MCF 10A (cell line): ENCODE results near the gene GAPVD1. TPM values are rescaled to one million over a fixed set of nuclear protein-coding genes. Genes with fewer than 3 reads are reported as not detected.

Source experiments
- BruUV-seq: library from RNA; stranded (reverse); fragments of 400-500 nt; replicated peaks from 2 replicates; lab custom pipeline; 2021; lab: Mats Ljungman, UMichigan
- CTCF ChIA-PET: fragments of 300-600 bp; sonication (Branson Sonifier 250); formaldehyde crosslinking; extraction: SDS; loops from one replicate; lab custom pipeline; 2021; ENCODE audit warnings: antibody characterized with exemption, inconsistent platforms; lab: Yijun Ruan, JAX
- POLR2A ChIA-PET: fragments of 300-600, 350-650 bp; sonication (Branson Sonifier 250); formaldehyde crosslinking; extraction: SDS; loops from one replicate; lab custom pipeline; 2020; ENCODE audit warnings: antibody characterized with exemption, inconsistent platforms; lab: Yijun Ruan, JAX
- DNase-seq: peaks from one replicate; pipeline ENCODE4 v3.0.0-alpha.2; 2018; ENCODE audit not compliant: unreplicated experiment
- H3K27ac Mint-ChIP-seq: one replicate; pipeline ENCODE4 v1.8.0; 2022; ENCODE audit warnings: mild to moderate bottlenecking, low read depth, mixed read lengths; ENCODE audit not compliant: unreplicated experiment
- H3K27me3 Mint-ChIP-seq: one replicate; pipeline ENCODE4 v1.8.0; 2022; ENCODE audit warnings: mixed read lengths; ENCODE audit not compliant: insufficient read depth, unreplicated experiment
- H3K36me3 Mint-ChIP-seq: one replicate; pipeline ENCODE4 v1.8.0; 2022; ENCODE audit warnings: mild to moderate bottlenecking, moderate library complexity, mixed read lengths; ENCODE audit not compliant: insufficient read depth, unreplicated experiment
- H3K4me1 Mint-ChIP-seq: one replicate; pipeline ENCODE4 v1.8.0; 2022; ENCODE audit warnings: mixed read lengths; ENCODE audit not compliant: insufficient read depth, unreplicated experiment
- H3K4me3 Mint-ChIP-seq: one replicate; pipeline ENCODE4 v1.8.0; 2022; ENCODE audit warnings: mild to moderate bottlenecking, moderate library complexity, mixed read lengths; ENCODE audit not compliant: unreplicated experiment
- H3K9me3 Mint-ChIP-seq: one replicate; pipeline ENCODE4 v1.8.0; 2022; ENCODE audit warnings: mixed read lengths; ENCODE audit not compliant: unreplicated experiment
- CTCF ChIP-seq: fragments of 200-600 bp; IDR thresholded peaks from one replicate; pipeline ENCODE4 v1.8.0; 2022; ENCODE audit warnings: antibody characterized with exemption, mild to moderate bottlenecking; ENCODE audit not compliant: unreplicated experiment
- intact Hi-C: fragments of 100-400 bp; cut with micrococcal nuclease; formaldehyde crosslinking; loops from 2 replicates; pipeline ENCODE4 v1.14.1; 2022
- total RNA-seq: library from RNA; stranded (reverse); gene quantifications from 2 replicates; pipeline ENCODE4 v1.2.3, GENCODE V29; 2022

The GAPVD1 gene
- total RNA-seq, 1 experiment from 2014 or later, result 46.2 TPM

- no peak overlapping the region for H3K27ac Mint-ChIP-seq
These were observed 139.4 kb downstream of the GAPVD1 start for GRCh38 chr9:125400725-125401716.

DNA sequence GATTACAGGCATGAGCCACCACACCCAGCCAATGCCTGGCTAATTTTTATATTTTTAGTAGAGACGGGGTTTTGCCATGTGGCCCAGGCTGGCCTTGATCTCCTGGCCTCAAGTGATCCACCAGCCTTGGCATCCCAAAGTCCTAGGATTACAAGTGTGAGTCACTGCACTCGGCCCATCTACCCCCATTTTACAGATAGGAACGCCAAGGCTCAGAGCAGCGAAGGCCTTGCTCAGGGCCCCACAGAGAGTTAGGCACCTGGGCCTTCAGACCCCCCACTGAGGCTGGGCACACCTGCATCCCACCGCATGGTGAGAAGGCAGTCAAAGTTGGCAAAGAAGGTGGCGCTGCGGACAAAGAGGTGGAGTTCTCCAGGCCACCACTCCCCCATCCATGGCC is 143.1 kb downstream of the GAPVD1 start:
- ChIA-PET CTCF (no interaction called here), POLR2A (no interaction called here)
- Mint-ChIP-seq H3K36me3 (peaks cover 6% of the 10 kb centered on the region), H3K4me1 (peaks cover 9% of the 10 kb centered on the region), H3K4me3 (no peak overlapping the region), H3K27me3 (peaks cover 7% of the 10 kb centered on the region), H3K9me3 (no peaks in the 10 kb centered on the region), H3K27ac (no peak overlapping the region)
- no peak for DNase-seq
- BruUV-seq, result no TSS peak
- no peak for TF ChIP-seq CTCF
- intact Hi-C loops, result loop anchor here (5.0 kb wide), 1 partner anchor 1088 kb away; no protein-coding TSS in a partner anchor

More at GRCh38 chr9:125400725-125401716, 139.4 kb downstream of the GAPVD1 start:
- Mint-ChIP-seq H3K9me3 (no peaks in the 10 kb centered on the region), H3K4me1 (peaks cover 3% of the 10 kb centered on the region), H3K4me3 (no peak overlapping the region), H3K27me3 (no peaks in the 10 kb centered on the region), H3K36me3 (peaks cover 6% of the 10 kb centered on the region)
- no TSS peak for BruUV-seq
- CTCF ChIA-PET, result interaction anchor here (0.5 to 1.6 kb wide), 5 partner anchors 8 to 1157 kb away, joined by 3 to 4 read pairs (median 3); no protein-coding TSS in a partner anchor
- POLR2A ChIA-PET, result interaction anchor here (0.7 to 0.8 kb wide), 2 partner anchors 27 to 31 kb away, joined by 3 read pairs; no protein-coding TSS in a partner anchor
- TF ChIP-seq CTCF, result no peak
- intact Hi-C loops, result no loop called here
- DNase-seq, result no peak

DNA sequence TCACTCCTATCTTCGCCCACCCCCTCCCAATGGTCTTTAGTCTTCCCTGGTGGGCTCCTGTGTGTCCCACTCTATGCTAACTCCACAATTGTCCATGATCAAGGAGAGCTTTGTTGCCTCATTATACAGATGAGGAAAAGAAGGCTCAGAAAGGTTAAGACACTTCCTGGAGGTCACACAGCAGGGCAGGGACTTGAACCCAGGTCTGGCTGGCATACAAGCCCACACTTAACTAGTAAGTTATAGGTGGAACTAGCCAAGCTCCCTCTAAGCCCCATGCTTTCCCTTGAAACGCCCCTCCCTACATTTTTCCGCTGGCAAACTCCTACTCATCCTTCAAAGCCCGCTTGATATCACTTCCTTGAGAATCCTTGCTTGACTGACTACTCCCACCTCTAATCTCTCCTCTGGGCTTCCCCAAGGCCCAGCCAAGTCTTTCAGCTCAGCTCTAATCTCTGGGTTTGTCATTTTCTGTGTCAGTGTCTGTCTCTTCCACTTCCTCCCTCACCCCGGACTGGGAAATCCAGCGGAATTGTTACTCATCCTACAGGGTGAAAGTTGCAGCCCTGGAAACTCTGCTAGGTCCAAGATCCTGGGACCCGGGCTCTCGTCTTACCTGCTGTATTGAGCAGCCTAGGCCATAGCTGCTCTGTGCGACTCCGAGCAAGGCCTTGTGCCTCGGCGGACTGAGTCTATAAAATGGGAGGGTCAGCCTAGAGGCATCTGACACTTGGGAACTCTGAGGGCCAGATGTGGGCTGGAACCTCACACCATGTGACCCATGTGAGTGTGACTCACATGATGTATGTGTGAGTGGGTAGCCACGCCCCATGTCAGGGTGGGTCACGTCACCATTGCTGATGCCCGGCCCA is 144.5 kb downstream of the GAPVD1 start:
- Mint-ChIP-seq H3K27me3 (peaks cover 14% of the 10 kb centered on the region), H3K36me3 (peaks cover 9% of the 10 kb centered on the region), H3K27ac (peak overlapping the region; percentile 84), H3K4me1 (peaks cover 9% of the 10 kb centered on the region), H3K9me3 (no peaks in the 10 kb centered on the region), H3K4me3 (peak overlapping the region; percentile 61)
- POLR2A ChIA-PET, result interaction anchor here (0.6 to 1.2 kb wide), 2 partner anchors 164 to 792 kb away, joined by 3 read pairs; partner anchors contain the start of gene HSPA5
- CTCF ChIA-PET, result interaction anchor here (0.6 to 3.8 kb wide), 9 partner anchors 11 to 1145 kb away, joined by 3 to 24 read pairs (median 3); no protein-coding TSS in a partner anchor
- intact Hi-C loops, result loop anchor here (5.0 kb wide), 1 partner anchor 1086 kb away; no protein-coding TSS in a partner anchor
- no peak for TF ChIP-seq CTCF
- DNase-seq, result peak; percentile 80
- BruUV-seq, result no TSS peak
